Measurements from ENCODE around the gene THOC6. TPM values are rescaled to one million over a fixed set of nuclear protein-coding genes. Genes with fewer than 3 reads are reported as not detected.

Gene THOC6
- total and polyA plus RNA-seq, 9 of the 15 experiments (the other 6 are each of a cell fraction or from before 2014, with no cell fraction given), result 2.5 to 65.4 (median 42.3) TPM

DNA sequence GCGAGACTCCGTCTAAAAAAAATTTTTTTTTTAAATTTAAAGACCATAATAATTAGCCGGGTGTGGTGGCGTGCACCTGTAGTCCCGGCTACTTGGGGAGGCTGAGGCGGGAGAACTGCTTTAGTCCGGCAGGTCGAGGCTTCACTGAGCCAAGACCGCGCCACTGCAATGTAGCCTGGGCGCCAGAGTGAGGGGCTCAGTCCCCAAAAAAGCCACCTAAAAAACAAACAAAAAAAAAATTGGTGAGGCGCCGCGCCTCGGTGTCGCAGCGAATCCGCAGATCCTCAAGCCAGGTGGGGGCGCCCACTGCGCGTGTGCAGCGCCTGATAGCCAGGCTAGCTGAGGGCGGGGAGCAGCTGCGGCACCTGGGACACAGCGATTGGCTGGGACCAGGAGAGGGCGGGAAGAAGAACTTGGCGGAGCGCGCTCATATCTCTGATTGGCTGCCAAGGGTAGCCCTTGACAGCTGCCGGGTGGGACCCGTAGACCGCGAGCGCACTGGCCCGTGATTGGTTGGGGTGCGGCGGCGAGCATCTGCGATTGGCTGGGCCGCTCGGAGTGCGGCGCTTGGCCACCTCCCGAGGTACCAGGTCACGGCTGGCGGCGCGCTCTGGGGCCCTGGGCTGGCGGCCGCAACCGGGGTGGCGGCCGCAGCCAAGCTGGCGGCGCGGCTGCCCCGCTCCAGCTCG lies 20.1 kb upstream of the THOC6 start (continued):
- TF ChIP-seq USF1 (CRISPR knock-in tag; IDR thresholded peaks at IDR 0.05) (peak; percentile 76), ZNF696 (CRISPR knock-in tag; conservative IDR thresholded peaks at IDR 0.05) (no peak), SIRT6 (IDR thresholded peaks at IDR 0.05; ENCODE audit: low read depth, low read length) (no peak), PKNOX1 (IDR thresholded peaks at IDR 0.05) (peak; percentile 98), ZNF165 (CRISPR knock-in tag; IDR thresholded peaks at IDR 0.05; ENCODE audit: borderline replicate concordance) (no peak), DEAF1 (CRISPR knock-in tag; IDR thresholded peaks at IDR 0.05) (peak; percentile 90), BMI1 (IDR thresholded peaks at IDR 0.05; ENCODE audit: low read length) (no peak), PTBP1 (IDR thresholded peaks at IDR 0.05; ENCODE audit: low read depth, low read length) (no peak), ZNF316 (IDR thresholded peaks at IDR 0.05) (no peak), ZNF436 (CRISPR knock-in tag; IDR thresholded peaks at IDR 0.05) (no peak), PTTG1 (tag; IDR thresholded peaks at IDR 0.05; ENCODE audit: low read depth) (no peak), MAFK (IDR thresholded peaks at IDR 0.05; ENCODE audit: low read length) (no peak), ZNF23 (CRISPR knock-in tag; IDR thresholded peaks at IDR 0.05) (no peak), MED1 (CRISPR knock-in tag; IDR thresholded peaks at IDR 0.05; ENCODE audit: borderline replicate concordance) (no peak), ZFX (CRISPR knock-in tag; IDR thresholded peaks at IDR 0.05) (peak; percentile 24; the same call in 1 of the 2 replicates)
- TF ChIP-seq, protein P1, sequence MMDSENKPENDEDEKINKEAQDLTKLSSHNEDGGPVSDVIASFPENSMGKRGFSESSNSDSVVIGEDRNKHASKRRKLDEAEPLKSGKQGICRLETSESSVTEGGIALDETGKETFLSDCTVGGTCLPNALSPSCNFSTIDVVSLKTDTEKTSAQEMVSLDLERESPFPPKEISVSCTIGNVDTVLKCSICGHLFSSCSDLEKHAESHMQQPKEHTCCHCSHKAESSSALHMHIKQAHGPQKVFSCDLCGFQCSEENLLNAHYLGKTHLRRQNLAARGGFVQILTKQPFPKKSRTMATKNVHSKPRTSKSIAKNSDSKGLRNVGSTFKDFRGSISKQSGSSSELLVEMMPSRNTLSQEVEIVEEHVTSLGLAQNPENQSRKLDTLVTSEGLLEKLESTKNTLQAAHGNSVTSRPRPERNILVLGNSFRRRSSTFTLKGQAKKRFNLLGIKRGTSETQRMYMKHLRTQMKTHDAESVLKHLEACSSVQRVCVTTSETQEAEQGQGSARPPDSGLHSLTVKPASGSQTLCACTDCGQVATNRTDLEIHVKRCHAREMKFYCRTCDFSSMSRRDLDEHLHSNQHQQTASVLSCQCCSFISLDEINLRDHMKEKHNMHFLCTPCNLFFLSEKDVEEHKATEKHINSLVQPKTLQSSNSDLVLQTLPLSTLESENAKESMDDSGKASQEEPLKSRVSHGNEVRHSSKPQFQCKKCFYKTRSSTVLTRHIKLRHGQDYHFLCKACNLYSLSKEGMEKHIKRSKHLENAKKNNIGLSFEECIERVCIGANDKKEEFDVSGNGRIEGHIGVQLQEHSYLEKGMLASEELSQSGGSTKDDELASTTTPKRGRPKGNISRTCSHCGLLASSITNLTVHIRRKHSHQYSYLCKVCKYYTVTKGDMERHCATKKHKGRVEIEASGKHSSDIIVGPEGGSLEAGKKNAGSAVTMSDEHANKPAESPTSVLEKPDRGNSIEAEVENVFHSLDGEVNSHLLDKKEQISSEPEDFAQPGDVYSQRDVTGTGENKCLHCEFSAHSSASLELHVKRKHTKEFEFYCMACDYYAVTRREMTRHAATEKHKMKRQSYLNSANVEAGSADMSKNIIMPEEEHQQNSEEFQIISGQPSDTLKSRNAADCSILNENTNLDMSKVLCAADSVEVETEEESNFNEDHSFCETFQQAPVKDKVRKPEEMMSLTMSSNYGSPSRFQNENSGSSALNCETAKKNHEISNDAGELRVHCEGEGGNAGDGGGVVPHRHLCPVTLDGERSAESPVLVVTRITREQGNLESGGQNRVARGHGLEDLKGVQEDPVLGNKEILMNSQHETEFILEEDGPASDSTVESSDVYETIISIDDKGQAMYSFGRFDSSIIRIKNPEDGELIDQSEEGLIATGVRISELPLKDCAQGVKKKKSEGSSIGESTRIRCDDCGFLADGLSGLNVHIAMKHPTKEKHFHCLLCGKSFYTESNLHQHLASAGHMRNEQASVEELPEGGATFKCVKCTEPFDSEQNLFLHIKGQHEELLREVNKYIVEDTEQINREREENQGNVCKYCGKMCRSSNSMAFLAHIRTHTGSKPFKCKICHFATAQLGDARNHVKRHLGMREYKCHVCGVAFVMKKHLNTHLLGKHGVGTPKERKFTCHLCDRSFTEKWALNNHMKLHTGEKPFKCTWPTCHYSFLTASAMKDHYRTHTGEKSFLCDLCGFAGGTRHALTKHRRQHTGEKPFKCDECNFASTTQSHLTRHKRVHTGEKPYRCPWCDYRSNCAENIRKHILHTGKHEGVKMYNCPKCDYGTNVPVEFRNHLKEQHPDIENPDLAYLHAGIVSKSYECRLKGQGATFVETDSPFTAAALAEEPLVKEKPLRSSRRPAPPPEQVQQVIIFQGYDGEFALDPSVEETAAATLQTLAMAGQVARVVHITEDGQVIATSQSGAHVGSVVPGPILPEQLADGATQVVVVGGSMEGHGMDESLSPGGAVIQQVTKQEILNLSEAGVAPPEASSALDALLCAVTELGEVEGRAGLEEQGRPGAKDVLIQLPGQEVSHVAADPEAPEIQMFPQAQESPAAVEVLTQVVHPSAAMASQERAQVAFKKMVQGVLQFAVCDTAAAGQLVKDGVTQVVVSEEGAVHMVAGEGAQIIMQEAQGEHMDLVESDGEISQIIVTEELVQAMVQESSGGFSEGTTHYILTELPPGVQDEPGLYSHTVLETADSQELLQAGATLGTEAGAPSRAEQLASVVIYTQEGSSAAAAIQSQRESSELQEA (IDR thresholded peaks at IDR 0.05; ENCODE audit: low read depth), result no peak
- TF ChIP-seq, protein P2, sequence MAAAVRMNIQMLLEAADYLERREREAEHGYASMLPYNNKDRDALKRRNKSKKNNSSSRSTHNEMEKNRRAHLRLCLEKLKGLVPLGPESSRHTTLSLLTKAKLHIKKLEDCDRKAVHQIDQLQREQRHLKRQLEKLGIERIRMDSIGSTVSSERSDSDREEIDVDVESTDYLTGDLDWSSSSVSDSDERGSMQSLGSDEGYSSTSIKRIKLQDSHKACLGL (CRISPR knock-in tag; IDR thresholded peaks at IDR 0.05; ENCODE audit: borderline replicate concordance, poor library complexity, severe bottlenecking), result no peak

Data from K562 (cell line).